KMS-11 (cell line): ENCODE data around the gene HS6ST3.
"Not testable (repeated sequence)": the region's sequence is repeated elsewhere in the genome, so short reads cannot be mapped to it uniquely, and the experiment has no call there.

Source experiments
- H2AFZ ChIP-seq: fragments of 200-600 bp; sonication (generic); 2 replicates; pipeline ENCODE4 v1.6.1; 2016; ENCODE audit warnings: antibody characterized with exemption, mixed run types, low read depth
- H3K27ac ChIP-seq: fragments of 200-600 bp; sonication (generic); 2 replicates; pipeline ENCODE4 v1.6.1; 2016; ENCODE audit warnings: mild to moderate bottlenecking, mixed run types
- H3K27me3 ChIP-seq: fragments of 200-600 bp; sonication (generic); 2 replicates; pipeline ENCODE4 v1.6.1; 2017; ENCODE audit warnings: mild to moderate bottlenecking, low read depth, mixed run types, moderate library complexity; ENCODE audit not compliant: insufficient read depth
- H3K36me3 ChIP-seq: fragments of 200-600 bp; sonication (generic); 2 replicates; pipeline ENCODE4 v1.6.1; 2017; ENCODE audit warnings: mild to moderate bottlenecking, mixed run types; ENCODE audit not compliant: insufficient read depth
- H3K4me1 ChIP-seq: fragments of 200-600 bp; sonication (generic); 2 replicates; pipeline ENCODE4 v1.6.1; 2016; ENCODE audit warnings: mild to moderate bottlenecking, low read depth, mixed run types; ENCODE audit not compliant: poor library complexity, severe bottlenecking
- H3K4me2 ChIP-seq: fragments of 200-600 bp; sonication (generic); 2 replicates; pipeline ENCODE4 v1.7.0; 2016; ENCODE audit warnings: mild to moderate bottlenecking, mixed run types
- H3K4me3 ChIP-seq: fragments of 200-600 bp; sonication (generic); IDR thresholded peaks from 2 replicates; pipeline ENCODE4 v1.6.1; 2017; ENCODE audit warnings: low read depth, low read length, mixed read lengths; ENCODE audit not compliant: insufficient read depth
- H3K79me2 ChIP-seq: fragments of 200-600 bp; sonication (generic); 2 replicates; pipeline ENCODE4 v1.6.1; 2016; ENCODE audit warnings: low read depth, mixed run types; ENCODE audit not compliant: insufficient read depth
- H3K9ac ChIP-seq: fragments of 200-600 bp; sonication (generic); 2 replicates; pipeline ENCODE4 v1.6.1; 2016; ENCODE audit warnings: mild to moderate bottlenecking, mixed run types
- H4K20me1 ChIP-seq: fragments of 200-600 bp; sonication (generic); 2 replicates; pipeline ENCODE4 v1.6.1; 2016; ENCODE audit warnings: mild to moderate bottlenecking, mixed run types; ENCODE audit not compliant: insufficient read depth
- TF ChIP-seq, protein P1 (sequence below): fragments of 200-600 bp; sonication (generic); conservative IDR thresholded peaks from 2 replicates; pipeline ENCODE4 v1.6.1; 2017; ENCODE audit warnings: low read depth, mild to moderate bottlenecking, antibody characterized with exemption, low read length, moderate library complexity, mixed read lengths

HS6ST3 gene

DNA sequence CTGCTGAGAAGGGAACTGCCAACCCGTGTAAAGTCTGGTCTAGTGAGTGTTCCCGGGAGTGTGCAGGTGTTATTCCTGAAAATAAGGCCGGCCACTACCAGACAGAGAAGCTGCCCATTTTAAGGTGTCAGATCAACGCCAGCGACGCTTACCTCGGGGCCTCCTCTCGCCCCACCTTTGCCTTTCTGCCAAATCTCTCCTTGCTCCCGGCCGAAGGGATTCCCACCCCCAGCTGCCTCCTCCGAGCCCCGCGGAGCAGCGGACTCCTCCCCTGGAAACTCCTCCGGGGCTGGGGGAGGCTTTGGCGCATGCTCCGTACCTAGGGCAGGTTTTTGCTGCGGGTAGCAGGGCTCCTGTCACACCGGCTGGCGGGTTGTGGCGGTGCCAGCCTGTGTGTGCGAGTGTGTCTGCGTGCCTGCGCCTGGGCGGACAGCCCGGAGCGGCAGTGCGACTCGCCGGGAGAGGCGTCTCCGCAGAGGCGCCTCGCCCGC lies at the start of gene HS6ST3:
Gene HS6ST3 (plus strand): TSS at position 359 of the 491 bp plus-strand sequence.
- H3K4me3 ChIP-seq: no peak within 1 kb of the TSS
- no peak within 1 kb of the TSS for H3K9ac ChIP-seq
- no peaks in the 10 kb centered on the region for H3K79me2 ChIP-seq
- H2AFZ ChIP-seq: peak within 1 kb of the TSS; percentile 73
- H3K4me2 ChIP-seq: peak within 1 kb of the TSS; percentile 42; the same call in 1 of the 2 replicates
- H3K4me1 ChIP-seq: no peaks in the 10 kb centered on the region
- H3K36me3 ChIP-seq: no peaks in the 10 kb centered on the region
- H3K27ac ChIP-seq: no peak within 1 kb of the TSS
- TF ChIP-seq, protein P1, sequence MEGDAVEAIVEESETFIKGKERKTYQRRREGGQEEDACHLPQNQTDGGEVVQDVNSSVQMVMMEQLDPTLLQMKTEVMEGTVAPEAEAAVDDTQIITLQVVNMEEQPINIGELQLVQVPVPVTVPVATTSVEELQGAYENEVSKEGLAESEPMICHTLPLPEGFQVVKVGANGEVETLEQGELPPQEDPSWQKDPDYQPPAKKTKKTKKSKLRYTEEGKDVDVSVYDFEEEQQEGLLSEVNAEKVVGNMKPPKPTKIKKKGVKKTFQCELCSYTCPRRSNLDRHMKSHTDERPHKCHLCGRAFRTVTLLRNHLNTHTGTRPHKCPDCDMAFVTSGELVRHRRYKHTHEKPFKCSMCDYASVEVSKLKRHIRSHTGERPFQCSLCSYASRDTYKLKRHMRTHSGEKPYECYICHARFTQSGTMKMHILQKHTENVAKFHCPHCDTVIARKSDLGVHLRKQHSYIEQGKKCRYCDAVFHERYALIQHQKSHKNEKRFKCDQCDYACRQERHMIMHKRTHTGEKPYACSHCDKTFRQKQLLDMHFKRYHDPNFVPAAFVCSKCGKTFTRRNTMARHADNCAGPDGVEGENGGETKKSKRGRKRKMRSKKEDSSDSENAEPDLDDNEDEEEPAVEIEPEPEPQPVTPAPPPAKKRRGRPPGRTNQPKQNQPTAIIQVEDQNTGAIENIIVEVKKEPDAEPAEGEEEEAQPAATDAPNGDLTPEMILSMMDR: no peak
- no peaks in the 10 kb centered on the region for H4K20me1 ChIP-seq
- no peaks in the 10 kb centered on the region for H3K27me3 ChIP-seq

DNA sequence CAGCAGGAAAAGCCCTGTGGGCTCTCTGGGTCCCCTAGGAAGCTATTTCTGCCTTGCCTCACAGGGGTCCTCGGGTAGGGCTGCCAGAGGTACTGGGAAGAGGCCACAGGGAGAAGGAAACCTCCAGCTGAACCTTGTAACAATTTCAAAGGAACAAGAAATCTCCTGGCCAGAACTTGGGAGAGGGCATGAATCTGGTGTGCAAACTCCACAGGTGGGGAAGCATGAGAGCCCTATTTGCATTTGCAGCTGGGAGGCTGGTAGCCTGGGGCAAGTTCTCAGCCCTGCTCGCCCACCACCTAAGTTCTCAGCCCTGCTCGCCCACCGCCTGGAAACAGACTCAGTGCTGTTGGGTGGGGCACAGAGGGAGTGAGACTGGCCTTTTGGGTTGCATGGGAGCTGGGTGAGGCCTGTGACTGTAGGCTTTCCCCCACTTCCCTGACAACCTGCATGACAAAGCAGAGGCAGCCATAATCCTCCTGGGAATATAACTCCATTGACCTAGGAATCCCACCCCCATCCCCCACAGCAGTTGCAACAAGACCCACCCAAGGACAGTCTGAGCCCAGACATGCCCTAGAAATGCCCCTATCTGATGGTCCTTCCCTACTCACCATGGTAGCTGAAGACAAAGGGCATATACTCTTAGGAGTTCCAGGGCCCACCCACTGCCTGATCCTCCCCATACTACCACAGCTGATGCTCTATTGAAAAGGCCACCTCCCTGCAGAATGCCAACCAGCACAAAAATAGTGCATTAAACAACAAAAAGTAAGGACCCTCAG lies 48.4 kb upstream of the HS6ST3 start:
- no peak overlapping the region for H3K4me3 ChIP-seq
- no peak overlapping the region for H3K9ac ChIP-seq
- no peak overlapping the region for H3K4me2 ChIP-seq
- peaks cover 26% of the 10 kb centered on the region; the same call in 1 of the 2 replicates for H3K79me2 ChIP-seq
- peaks cover 11% of the 10 kb centered on the region for H3K4me1 ChIP-seq
- TF ChIP-seq, protein P1: no peak
- no peak overlapping the region for H2AFZ ChIP-seq
- H3K27me3 ChIP-seq: no peaks in the 10 kb centered on the region
- H3K36me3 ChIP-seq: no peaks in the 10 kb centered on the region
- no peak overlapping the region for H3K27ac ChIP-seq
- no peaks in the 10 kb centered on the region for H4K20me1 ChIP-seq

DNA sequence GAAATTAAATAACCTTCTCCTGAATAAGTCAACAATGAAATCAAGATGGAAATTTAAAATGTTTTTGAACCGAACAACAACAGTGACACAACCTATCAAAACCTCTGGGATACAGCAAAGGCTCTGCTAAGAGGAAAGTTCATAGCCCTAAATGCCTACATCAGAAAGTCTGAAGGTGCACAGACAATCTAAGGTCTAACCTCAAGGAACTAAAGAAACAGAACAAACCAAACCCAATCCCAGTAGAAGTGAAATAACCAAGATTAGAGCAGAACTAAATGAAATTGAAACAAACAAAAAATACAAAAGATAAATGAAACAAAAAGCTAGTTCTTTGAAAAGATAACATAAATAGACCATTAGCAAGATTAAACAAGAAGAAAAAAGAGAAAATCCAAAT lies 45.7 kb upstream of the HS6ST3 start:
- Histone ChIP-seq H3K27me3 (no peaks in the 10 kb centered on the region), H4K20me1 (no peaks in the 10 kb centered on the region), H3K4me2 (no peak overlapping the region), H2AFZ (no peak overlapping the region), H3K27ac (no peak overlapping the region), H3K79me2 (peaks cover 26% of the 10 kb centered on the region; the same call in 1 of the 2 replicates), H3K4me1 (peaks cover 11% of the 10 kb centered on the region), H3K9ac (no peak overlapping the region), H3K36me3 (no peaks in the 10 kb centered on the region), H3K4me3 (no peak overlapping the region)
- TF ChIP-seq, protein P1: no peak

DNA sequence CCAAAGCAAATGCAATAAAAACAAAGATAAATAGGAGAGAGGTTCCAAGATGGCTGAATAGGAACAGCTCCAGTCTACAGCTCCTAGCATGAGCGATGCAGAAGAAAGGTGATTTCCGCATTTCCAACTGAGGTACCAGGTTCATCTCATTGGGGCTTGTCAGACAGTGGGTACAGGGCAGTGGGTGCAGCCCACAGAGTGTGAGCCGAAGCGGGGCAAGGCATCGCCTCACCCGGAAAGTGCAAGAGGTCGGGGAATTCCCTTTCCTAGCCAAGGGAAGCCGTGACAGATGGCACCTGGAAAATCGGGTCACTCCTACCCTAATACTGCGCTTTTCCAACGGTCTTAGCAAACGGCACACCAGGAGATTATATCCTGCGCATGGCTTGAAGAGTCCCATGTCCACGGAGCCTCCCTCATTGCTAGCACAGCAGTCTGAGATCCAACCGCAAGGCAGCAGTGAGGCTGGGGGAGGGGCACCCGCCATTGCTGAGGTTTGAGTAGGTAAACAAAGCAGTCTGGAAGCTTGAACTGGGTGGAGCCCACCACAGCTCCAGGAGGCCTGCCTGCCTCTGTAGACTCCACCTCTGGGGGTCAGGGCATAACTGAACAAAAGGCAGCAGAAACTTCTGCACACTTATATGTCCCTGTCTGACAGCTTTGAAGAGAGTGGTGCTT lies 43.3 kb upstream of the HS6ST3 start:
- not testable (repeated sequence) for H3K4me2 ChIP-seq, H2AFZ ChIP-seq, H3K27ac ChIP-seq, H4K20me1 ChIP-seq, H3K9ac ChIP-seq, H3K27me3 ChIP-seq, H3K36me3 ChIP-seq, H3K4me3 ChIP-seq
- Histone ChIP-seq H3K4me1 (peaks cover 11% of the 10 kb centered on the region), H3K79me2 (peaks cover 32% of the 10 kb centered on the region; the same call in 1 of the 2 replicates)

DNA sequence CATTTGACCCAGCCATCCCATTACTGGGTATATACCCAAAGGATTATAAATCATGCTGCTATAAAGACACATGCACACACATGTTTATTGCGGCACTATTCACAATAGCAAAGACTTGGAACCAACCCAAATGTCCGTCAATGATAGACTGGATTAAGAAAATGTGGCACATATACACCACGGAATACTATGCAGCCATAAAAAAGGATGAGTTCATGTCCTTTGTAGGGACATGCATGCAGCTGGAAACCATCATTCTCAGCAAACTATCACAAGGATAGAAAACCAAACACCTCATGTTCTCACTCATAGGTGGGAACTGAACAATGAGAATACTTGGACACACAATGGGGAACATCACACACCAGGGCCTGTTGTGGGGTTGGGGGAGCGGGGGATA lies 39.0 kb upstream of the HS6ST3 start:
- not testable (repeated sequence) for H3K9ac ChIP-seq, H3K36me3 ChIP-seq, H2AFZ ChIP-seq, H3K4me1 ChIP-seq, H3K4me2 ChIP-seq, H3K4me3 ChIP-seq, H3K27me3 ChIP-seq, H4K20me1 ChIP-seq, H3K27ac ChIP-seq
- H3K79me2 ChIP-seq: peaks cover 20% of the 10 kb centered on the region; the same call in 1 of the 2 replicates

DNA sequence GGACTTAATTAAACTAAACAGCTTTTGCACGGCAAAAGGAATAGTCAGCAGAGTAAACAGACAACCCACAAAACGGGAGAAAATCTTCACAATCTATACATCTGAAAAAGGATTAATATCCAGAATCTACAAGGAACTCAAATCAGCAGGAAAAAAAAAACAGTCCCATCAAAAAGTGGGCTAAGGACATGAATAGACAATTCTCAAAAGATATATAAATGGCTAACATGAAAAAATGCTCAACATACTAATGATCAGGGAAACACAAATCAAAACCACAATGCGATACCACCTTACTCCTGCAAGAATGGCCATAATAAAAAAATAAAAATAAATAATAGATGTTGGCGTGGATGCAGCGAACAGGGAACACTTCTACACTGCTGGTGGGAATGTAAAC lies 38.4 kb upstream of the HS6ST3 start:
- Histone ChIP-seq H3K79me2 (peaks cover 20% of the 10 kb centered on the region; the same call in 1 of the 2 replicates), H3K4me2 (peak overlapping the region; percentile 70; the same call in 1 of the 2 replicates)
- H3K36me3 ChIP-seq, H3K9ac ChIP-seq, H3K4me1 ChIP-seq, H4K20me1 ChIP-seq, H2AFZ ChIP-seq, H3K27ac ChIP-seq, H3K27me3 ChIP-seq, H3K4me3 ChIP-seq: not testable (repeated sequence)

DNA sequence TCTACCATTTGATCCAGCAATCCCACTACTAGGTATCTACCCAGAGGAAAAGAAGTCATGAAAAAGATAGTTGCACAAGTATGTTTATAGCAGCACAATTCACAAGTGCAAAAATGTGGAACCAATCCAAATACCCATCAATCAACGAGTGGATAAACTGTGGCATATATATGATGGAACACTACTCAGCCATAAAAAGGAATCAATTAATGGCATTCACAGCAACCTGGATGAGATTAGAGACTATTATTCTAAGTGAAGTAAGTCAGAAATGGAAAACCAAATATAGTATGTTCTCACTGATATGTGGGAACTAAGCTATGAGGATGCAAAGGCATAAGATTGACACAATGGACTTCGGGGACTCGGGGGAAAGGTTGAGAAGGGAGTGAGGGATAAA lies 38.0 kb upstream of the HS6ST3 start:
- not testable (repeated sequence) for H3K4me1 ChIP-seq, H3K9ac ChIP-seq, H3K27me3 ChIP-seq, H2AFZ ChIP-seq, H3K27ac ChIP-seq, H3K4me3 ChIP-seq, H3K36me3 ChIP-seq, H4K20me1 ChIP-seq
- peaks cover 20% of the 10 kb centered on the region; the same call in 1 of the 2 replicates for H3K79me2 ChIP-seq
- H3K4me2 ChIP-seq: peak overlapping the region; percentile 70; the same call in 1 of the 2 replicates
